GM12878 (cell line): ENCODE data around the gene DNAH17. TPM values are rescaled to one million over a fixed set of nuclear protein-coding genes. Genes with fewer than 3 reads are reported as not detected.

ENCODE experiments used
- ATAC-seq: fragments of 200-7000 bp; cut with Tn5 transposase; 3 replicates; pipeline ENCODE4 v1.9.1; 2020; ENCODE audit warnings: mild to moderate bottlenecking, moderate library complexity
- BruUV-seq: library from RNA; stranded (reverse); fragments of 400-500 nt; replicated peaks from 2 replicates; lab custom pipeline; 2021; lab: Mats Ljungman, UMichigan
- CTCF ChIA-PET: fragments of 300-600 bp; sonication (Branson Sonifier 250); formaldehyde crosslinking; extraction: SDS; loops from one replicate; lab custom pipeline; 2021; ENCODE audit warnings: inconsistent platforms; lab: Yijun Ruan, JAX
- POLR2A ChIA-PET: fragments of 350-600 bp; formaldehyde crosslinking; extraction: SDS; loops from one replicate; lab custom pipeline; 2021; ENCODE audit warnings: inconsistent platforms; lab: Charles Lee
- RAD21 ChIA-PET: fragments of 300-600 bp; sonication (Branson Sonifier 250); formaldehyde crosslinking; loops from one replicate; lab custom pipeline; 2023; ENCODE audit warnings: antibody characterized with exemption; ENCODE audit not compliant: unreplicated experiment; lab: Charles Lee
- SMC1A ChIA-PET: fragments of 300-600 bp; sonication (Branson Sonifier 250); formaldehyde crosslinking; loops from one replicate; lab custom pipeline; 2023; ENCODE audit not compliant: unreplicated experiment, uncharacterized antibody; lab: Charles Lee
- DNase-seq: peaks from one replicate; pipeline ENCODE4 v3.0.0-alpha.2; 2011; ENCODE audit warnings: low read depth, low spot score
- FAIRE-seq: peaks from 3 replicates; lab custom pipeline; 2011; peaks lifted over from hg19 to GRCh38; lab: Jason Lieb, UNC
- H2AFZ ChIP-seq: 2 replicates; pipeline ENCODE4 v1.6.0; 2011; ENCODE audit warnings: low read depth, low read length, control low read depth; ENCODE audit not compliant: control insufficient read depth
- H3K27ac ChIP-seq: 2 replicates; pipeline ENCODE4 v1.5.1; 2011; ENCODE audit warnings: control low read depth; ENCODE audit not compliant: control insufficient read depth, insufficient read depth
- H3K27me3 ChIP-seq, 2 experiments: replicated peaks in 1 of 2; 2 replicates each; pipeline versions ENCODE4 v1.6.0 to v1.6.1; 2011; ENCODE audit warnings: low read length in 1 of 2; ENCODE audit not compliant: control insufficient read depth in 2 of 2, insufficient read depth in 2 of 2
- H3K36me3 ChIP-seq, 2 experiments: 2 replicates each; pipeline ENCODE4 v1.5.1; 2011; ENCODE audit warnings: low read length in 1 of 2; ENCODE audit not compliant: control insufficient read depth in 2 of 2, insufficient read depth in 2 of 2
- H3K4me1 ChIP-seq: 2 replicates; pipeline ENCODE4 v1.6.1; 2011; ENCODE audit warnings: mild to moderate bottlenecking, low read length, moderate library complexity, mixed read lengths; ENCODE audit not compliant: control insufficient read depth, insufficient read depth
- H3K4me2 ChIP-seq: 2 replicates; pipeline ENCODE4 v1.6.0; 2011; ENCODE audit warnings: control low read depth; ENCODE audit not compliant: control insufficient read depth, insufficient read depth
- H3K4me3 ChIP-seq: fragments of 200-600 bp; sonication (generic); 2 replicates; pipeline ENCODE4 v1.5.1; 2016
- H3K79me2 ChIP-seq: 2 replicates; pipeline ENCODE4 v1.6.0; 2011; ENCODE audit warnings: low read length; ENCODE audit not compliant: control insufficient read depth, insufficient read depth
- H3K9ac ChIP-seq: 2 replicates; pipeline ENCODE4 v1.8.0; 2011; ENCODE audit warnings: low read length, control low read depth, mixed read lengths; ENCODE audit not compliant: control insufficient read depth, insufficient read depth
- H3K9me3 ChIP-seq: replicated peaks from 3 replicates; pipeline ENCODE4 v1.5.1; 2011; ENCODE audit warnings: mild to moderate bottlenecking, low read length; ENCODE audit not compliant: control insufficient read depth, insufficient read depth
- H4K20me1 ChIP-seq: 2 replicates; pipeline ENCODE4 v1.6.0; 2011; ENCODE audit not compliant: control insufficient read depth, insufficient read depth
- CEBPZ ChIP-seq: fragments of 150-350 bp; IDR thresholded peaks from 2 replicates; pipeline ENCODE4 v1.6.1; 2016; ENCODE audit warnings: low read depth, low read length
- EP300 ChIP-seq, 2 experiments: fragments of 150-350 bp in 1 of 2; IDR thresholded peaks; 2 replicates each; pipeline ENCODE4 v1.6.1; 2011 to 2012; ENCODE audit warnings: low read depth in 2 of 2, low read length in 2 of 2, borderline replicate concordance in 1 of 2, improper control_type of control experiment in 1 of 2, inconsistent platforms in 1 of 2; ENCODE audit not compliant: control insufficient read depth in 1 of 2
- FOS ChIP-seq: IDR thresholded peaks from 3 replicates; pipeline ENCODE4 v1.6.1; 2011; ENCODE audit warnings: borderline replicate concordance; ENCODE audit not compliant: insufficient read length; ENCODE audit errors: extremely low read depth
- IRF4 ChIP-seq: IDR thresholded peaks from 2 replicates; pipeline ENCODE4 v1.6.1; 2011; ENCODE audit warnings: low read depth, low read length
- NKRF ChIP-seq: fragments of 450-650 bp; conservative IDR thresholded peaks from 2 replicates; pipeline ENCODE4 v1.6.1; 2017; ENCODE audit warnings: mild to moderate bottlenecking, moderate library complexity
- POLR2AphosphoS5 ChIP-seq: IDR thresholded peaks from 2 replicates; pipeline ENCODE4 v1.6.1; 2011; ENCODE audit warnings: mild to moderate bottlenecking, low read length, inconsistent platforms
- POU2F2 ChIP-seq: IDR thresholded peaks from 3 replicates; pipeline ENCODE4 v1.6.1; 2011; ENCODE audit warnings: low read depth, mild to moderate bottlenecking, low read length, borderline replicate concordance
- PRDM15 ChIP-seq: fragments of 450-650 bp; formaldehyde crosslinking; IDR thresholded peaks from 2 replicates; pipeline ENCODE4 v1.4.0; 2020; ENCODE audit warnings: mild to moderate bottlenecking, moderate library complexity
- RFX5 ChIP-seq: IDR thresholded peaks from 2 replicates; pipeline ENCODE4 v1.6.1; 2011; ENCODE audit warnings: low read depth, low read length, improper control_type of control experiment
- SIX5 ChIP-seq: IDR thresholded peaks from 2 replicates; pipeline ENCODE4 v1.6.1; 2011; ENCODE audit warnings: mild to moderate bottlenecking, low read depth, low read length, moderate library complexity; ENCODE audit not compliant: severe bottlenecking
- SUPT20H ChIP-seq: IDR thresholded peaks from 2 replicates; pipeline ENCODE4 v1.6.1; 2011; ENCODE audit warnings: low read depth, mild to moderate bottlenecking, low read length, moderate library complexity, borderline replicate concordance; ENCODE audit not compliant: control insufficient read depth
- TAF1 ChIP-seq: IDR thresholded peaks from 2 replicates; pipeline ENCODE4 v1.6.1; 2011; ENCODE audit warnings: mild to moderate bottlenecking, low read depth, low read length, borderline replicate concordance
- WGBS: methylation state at CpG from one replicate; pipeline ENCODE4 v1.1.6; 2016; ENCODE audit warnings: low lambda C conversion rate; ENCODE audit not compliant: insufficient replicate concordance, insufficient coverage; ENCODE audit errors: missing lambda C conversion rate; 5-methylcytosine and 5-hydroxymethylcytosine counted together
- in situ Hi-C: fragments of 300-500 bp; cut with MboI; formaldehyde crosslinking; loops from 9 replicates; pipeline ENCODE4 v1.14.3; 2018; ENCODE audit warnings: mixed read lengths
- intact Hi-C: fragments of 100-400 bp; cut with micrococcal nuclease; formaldehyde crosslinking; loops from one replicate; pipeline ENCODE4 v1.14.2; 2022; ENCODE audit not compliant: unreplicated experiment
- polyA plus RNA-seq, 11 experiments: library from polyadenylated mRNA; depleted of rRNA in 4 of 11; unstranded in 6 of 11; stranded (reverse) in 5 of 11; fragments of >200 nt; fragmentation: Nextera tagmentation in 4 of 11; fragmentation: Illumina TruSeq in 1 of 11; extraction: Ambion mirVana in 4 of 11; extraction: Trizol in 1 of 11; gene quantifications; 1 replicate in 1 of 11; 2 replicates in 10 of 11; pipeline versions ENCODE4 v1.2.1 to v1.2.3, GENCODE V29; 2011 to 2016; ENCODE audit warnings: inconsistent platforms in 2 of 11, missing spikeins in 2 of 11, low read depth in 1 of 11
- total RNA-seq, 4 experiments: library from RNA; depleted of rRNA in 3 of 4; stranded (reverse); fragments of >200 nt in 3 of 4; fragmentation: Illumina TruSeq in 1 of 4; extraction: Trizol in 1 of 4; gene quantifications; 2 replicates each; pipeline versions ENCODE4 v1.2.1 to v1.2.3, GENCODE V29; 2013 to 2021

Gene DNAH17
- total and polyA plus RNA-seq, 10 of the 15 experiments (the other 5 are each of a cell fraction or from before 2014, with no cell fraction given) = 0.16 to 2.9 (median 0.56) TPM

- Histone ChIP-seq H3K4me3 (no peak overlapping the region), H3K4me2 (no peak overlapping the region), H3K36me3 (no peaks in the 10 kb centered on the region), H3K79me2 (no peaks in the 10 kb centered on the region), H3K27ac (no peak overlapping the region), H3K9me3 (no peaks in the 10 kb centered on the region), H3K9ac (no peak overlapping the region), H2AFZ (no peak overlapping the region), H4K20me1 (no peaks in the 10 kb centered on the region), H3K4me1 (no peaks in the 10 kb centered on the region), H3K27me3 (no peaks in the 10 kb centered on the region; a peak in 1 of 4 replicates)
- DNase-seq (no peak), FAIRE-seq (no peak), ATAC-seq (no peak)
- 36% methylated on average over 1 of the region's 1 CpG for WGBS
- no TSS peak for BruUV-seq
- ChIA-PET POLR2A (interaction anchor here (0.6 to 0.7 kb wide), 2 partner anchors 38 to 234 kb away, joined by 3 to 4 read pairs; no protein-coding TSS in a partner anchor), RAD21 (no interaction called here), SMC1A (interaction anchor here (1.0 kb wide), 1 partner anchor 12 kb away, joined by 3 read pairs; no protein-coding TSS in a partner anchor), CTCF (interaction anchor here (0.7 kb wide), 1 partner anchor 1065 kb away, joined by 3 read pairs; no protein-coding TSS in a partner anchor)
- in situ Hi-C loops (no loop called here), intact Hi-C loops (no loop called here)
- TF ChIP-seq SUPT20H = no peak
- no peak for TF ChIP-seq PRDM15 (CRISPR knock-in tag)
- TF ChIP-seq SIX5 = no peak
- no peak for TF ChIP-seq TAF1
- TF ChIP-seq CEBPZ = no peak
- no peak for TF ChIP-seq FOS
- no peak for TF ChIP-seq RFX5
- no peak for TF ChIP-seq IRF4
- no peak for TF ChIP-seq NKRF
- TF ChIP-seq EP300 (IDR thresholded peaks at IDR 0.05; ENCODE audit: borderline replicate concordance in 1 of 2, control insufficient read depth in 1 of 2, low read depth in 2 of 2, low read length in 2 of 2) = no peak
- TF ChIP-seq POU2F2 = no peak
- TF ChIP-seq POLR2AphosphoS5 = no peak
These were observed 30.2 kb downstream of the DNAH17 start for GRCh38 chr17:78547035-78547434.
